HepG2 (cell line): ENCODE measurements around the gene SLC2A6. TPM values are rescaled to one million over a fixed set of nuclear protein-coding genes. Genes with fewer than 3 reads are reported as not detected.

Experiments used
- ATF5 ChIP-seq: sonication (generic); formaldehyde crosslinking; IDR thresholded peaks from 2 replicates; pipeline ENCODE4 v1.4.0; 2020; ENCODE audit warnings: mild to moderate bottlenecking, low read depth, missing genetic modification reagents
- ELF3 ChIP-seq: IDR thresholded peaks from 2 replicates; pipeline ENCODE4 v1.6.1; 2016; ENCODE audit warnings: missing genetic modification reagents, missing compliant biosample characterization
- GLMP ChIP-seq: sonication (generic); formaldehyde crosslinking; IDR thresholded peaks from 2 replicates; pipeline ENCODE4 v1.9.0; 2021; ENCODE audit warnings: missing genetic modification reagents, mild to moderate bottlenecking, borderline replicate concordance
- GPBP1L1 ChIP-seq: sonication (generic); formaldehyde crosslinking; IDR thresholded peaks from 2 replicates; pipeline ENCODE4 v1.5.0; 2020; ENCODE audit warnings: mild to moderate bottlenecking, missing genetic modification reagents
- HMGXB3 ChIP-seq: sonication (generic); formaldehyde crosslinking; IDR thresholded peaks from 2 replicates; pipeline ENCODE4 v1.4.0; 2020; ENCODE audit warnings: missing genetic modification reagents, borderline replicate concordance
- KDM5B ChIP-seq: sonication (generic); formaldehyde crosslinking; IDR thresholded peaks from 2 replicates; pipeline ENCODE4 v1.4.0; 2020; ENCODE audit warnings: missing genetic modification reagents, mild to moderate bottlenecking, borderline replicate concordance
- POLR2AphosphoS2 ChIP-seq: IDR thresholded peaks from 2 replicates; pipeline ENCODE4 v1.6.1; 2011; ENCODE audit warnings: low read depth, low read length, improper control_type of control experiment
- RBFOX2 ChIP-seq: fragments of 200-400 bp; formaldehyde crosslinking; IDR thresholded peaks from 2 replicates; pipeline ENCODE4 v1.6.1; 2017; ENCODE audit warnings: low read depth, mild to moderate bottlenecking, low read length
- SIN3B ChIP-seq: fragments of 150-350 bp; IDR thresholded peaks from 2 replicates; pipeline ENCODE4 v1.6.1; 2014; ENCODE audit warnings: low read length
- SMC3 ChIP-seq: IDR thresholded peaks from 2 replicates; pipeline ENCODE4 v1.6.1; 2011; ENCODE audit warnings: low read length, improper control_type of control experiment
- TAF1 ChIP-seq: sonication (generic); formaldehyde crosslinking; IDR thresholded peaks from 2 replicates; pipeline ENCODE4 v1.4.0; 2020; ENCODE audit warnings: missing genetic modification reagents
- ZNF136 ChIP-seq: sonication (generic); formaldehyde crosslinking; IDR thresholded peaks from 2 replicates; pipeline ENCODE4 v1.8.1; 2022; ENCODE audit warnings: low read depth, mild to moderate bottlenecking, moderate library complexity, missing genetic modification reagents
- ZNF253 ChIP-seq: sonication (generic); formaldehyde crosslinking; IDR thresholded peaks from 2 replicates; pipeline ENCODE4 v1.8.0; 2022; ENCODE audit warnings: mild to moderate bottlenecking, missing genetic modification reagents, borderline replicate concordance
- ZNF407 ChIP-seq: sonication (generic); formaldehyde crosslinking; IDR thresholded peaks from one replicate; pipeline ENCODE4 v1.5.1; 2020; ENCODE audit warnings: mild to moderate bottlenecking, missing genetic modification reagents; ENCODE audit errors: not compliant biosample characterization
- polyA plus RNA-seq, 8 experiments: library from polyadenylated mRNA; depleted of rRNA in 3 of 8; stranded (reverse) in 7 of 8; unstranded in 1 of 8; fragments of >200 nt; fragmentation: Illumina TruSeq in 4 of 8; extraction: Trizol in 4 of 8; gene quantifications; 2 replicates each; pipeline versions ENCODE4 v1.2.1 to v1.2.3, GENCODE V29; 2011 to 2016; ENCODE audit warnings: low read depth in 4 of 8, missing spikeins in 1 of 8, mixed read lengths in 1 of 8; ENCODE audit not compliant: insufficient read depth in 1 of 8
- total RNA-seq, 5 experiments: library from RNA; depleted of rRNA; stranded (reverse); fragments of >200 nt; fragmentation: Illumina TruSeq; extraction: Trizol; gene quantifications; 2 replicates each; pipeline ENCODE4 v1.2.3, GENCODE V29; 2016; ENCODE audit warnings: low read depth in 1 of 5

Gene SLC2A6
- total and polyA plus RNA-seq, 2 of the 13 experiments (the other 11 are each of a cell fraction or from before 2014, with no cell fraction given), result 4.1 to 15.0 TPM

- TF ChIP-seq ZNF407 (CRISPR knock-in tag), result no peak
- peak; percentile 75 for TF ChIP-seq KDM5B (CRISPR knock-in tag)
- TF ChIP-seq ZNF136 (CRISPR knock-in tag), result no peak
- no peak for TF ChIP-seq POLR2AphosphoS2
- TF ChIP-seq RBFOX2, result no peak
- no peak for TF ChIP-seq GLMP
- no peak for TF ChIP-seq HMGXB3 (CRISPR knock-in tag)
- no peak for TF ChIP-seq ZNF253
- TF ChIP-seq SIN3B, result no peak
- no peak for TF ChIP-seq GPBP1L1
- TF ChIP-seq TAF1 (CRISPR knock-in tag), result peak; percentile 18; the same call in 1 of the 2 replicates
- TF ChIP-seq SMC3, result no peak
- no peak for TF ChIP-seq ATF5
- TF ChIP-seq ELF3, result peak; percentile 57; the same call in 1 of the 2 replicates
These were observed 27.7 kb upstream of the SLC2A6 start (continued) for GRCh38 chr9:133506653-133507038.
